ENCODE measurements around the gene PRG3.

DNA sequence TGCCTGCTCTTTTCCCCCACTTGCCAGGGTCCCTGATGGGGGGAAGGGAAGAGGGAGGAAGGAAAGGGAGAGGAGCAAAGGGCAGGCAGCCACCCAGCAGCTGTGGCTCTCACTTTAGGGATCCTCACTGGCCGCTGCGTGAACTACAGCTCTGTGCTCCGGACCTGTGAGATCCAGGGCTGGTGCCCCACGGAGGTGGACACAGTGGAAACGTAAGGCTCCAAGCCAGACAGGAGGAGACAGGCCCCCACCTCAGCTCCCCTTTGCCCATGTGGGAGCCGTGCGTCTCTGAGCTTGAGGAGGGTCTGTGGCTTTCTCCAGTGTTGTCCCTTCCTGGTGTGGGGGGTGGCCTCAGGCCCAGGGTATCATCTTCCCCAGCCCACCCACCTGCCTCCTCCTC, 32.9 kb downstream of the PRG3 start:
- TF ChIP-seq MAFK (IDR thresholded peaks at IDR 0.05; ENCODE audit: low read depth, low read length) (no peak), MXI1 (IDR thresholded peaks at IDR 0.05; ENCODE audit: borderline replicate concordance, low read depth, low read length) (no peak), NFE2L2 (IDR thresholded peaks at IDR 0.05; ENCODE audit: low read depth, low read length) (no peak)
- TF ChIP-seq, protein P1, sequence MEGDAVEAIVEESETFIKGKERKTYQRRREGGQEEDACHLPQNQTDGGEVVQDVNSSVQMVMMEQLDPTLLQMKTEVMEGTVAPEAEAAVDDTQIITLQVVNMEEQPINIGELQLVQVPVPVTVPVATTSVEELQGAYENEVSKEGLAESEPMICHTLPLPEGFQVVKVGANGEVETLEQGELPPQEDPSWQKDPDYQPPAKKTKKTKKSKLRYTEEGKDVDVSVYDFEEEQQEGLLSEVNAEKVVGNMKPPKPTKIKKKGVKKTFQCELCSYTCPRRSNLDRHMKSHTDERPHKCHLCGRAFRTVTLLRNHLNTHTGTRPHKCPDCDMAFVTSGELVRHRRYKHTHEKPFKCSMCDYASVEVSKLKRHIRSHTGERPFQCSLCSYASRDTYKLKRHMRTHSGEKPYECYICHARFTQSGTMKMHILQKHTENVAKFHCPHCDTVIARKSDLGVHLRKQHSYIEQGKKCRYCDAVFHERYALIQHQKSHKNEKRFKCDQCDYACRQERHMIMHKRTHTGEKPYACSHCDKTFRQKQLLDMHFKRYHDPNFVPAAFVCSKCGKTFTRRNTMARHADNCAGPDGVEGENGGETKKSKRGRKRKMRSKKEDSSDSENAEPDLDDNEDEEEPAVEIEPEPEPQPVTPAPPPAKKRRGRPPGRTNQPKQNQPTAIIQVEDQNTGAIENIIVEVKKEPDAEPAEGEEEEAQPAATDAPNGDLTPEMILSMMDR (conservative IDR thresholded peaks at IDR 0.05; ENCODE audit: low read depth, low read length) = no peak

Data from IMR-90 (cell line).